M059J (cell line): ENCODE results near the gene TLN1. TPM values are rescaled to one million over a fixed set of nuclear protein-coding genes. Genes with fewer than 3 reads are reported as not detected.
A peak's percentile ranks its signal among the peaks of the same experiment; 100 is the strongest.

Experiments used
- DNase-seq: peaks from one replicate; pipeline ENCODE4 v3.0.0-alpha.2; 2012; ENCODE audit warnings: low read depth
- total RNA-seq: library from RNA; depleted of rRNA; stranded (reverse); fragments of >200 nt; shearing (Covaris generic); gene quantifications from 2 replicates; pipeline ENCODE4 v1.2.3, GENCODE V29; 2014; rRNA removed

Gene TLN1, protein sequence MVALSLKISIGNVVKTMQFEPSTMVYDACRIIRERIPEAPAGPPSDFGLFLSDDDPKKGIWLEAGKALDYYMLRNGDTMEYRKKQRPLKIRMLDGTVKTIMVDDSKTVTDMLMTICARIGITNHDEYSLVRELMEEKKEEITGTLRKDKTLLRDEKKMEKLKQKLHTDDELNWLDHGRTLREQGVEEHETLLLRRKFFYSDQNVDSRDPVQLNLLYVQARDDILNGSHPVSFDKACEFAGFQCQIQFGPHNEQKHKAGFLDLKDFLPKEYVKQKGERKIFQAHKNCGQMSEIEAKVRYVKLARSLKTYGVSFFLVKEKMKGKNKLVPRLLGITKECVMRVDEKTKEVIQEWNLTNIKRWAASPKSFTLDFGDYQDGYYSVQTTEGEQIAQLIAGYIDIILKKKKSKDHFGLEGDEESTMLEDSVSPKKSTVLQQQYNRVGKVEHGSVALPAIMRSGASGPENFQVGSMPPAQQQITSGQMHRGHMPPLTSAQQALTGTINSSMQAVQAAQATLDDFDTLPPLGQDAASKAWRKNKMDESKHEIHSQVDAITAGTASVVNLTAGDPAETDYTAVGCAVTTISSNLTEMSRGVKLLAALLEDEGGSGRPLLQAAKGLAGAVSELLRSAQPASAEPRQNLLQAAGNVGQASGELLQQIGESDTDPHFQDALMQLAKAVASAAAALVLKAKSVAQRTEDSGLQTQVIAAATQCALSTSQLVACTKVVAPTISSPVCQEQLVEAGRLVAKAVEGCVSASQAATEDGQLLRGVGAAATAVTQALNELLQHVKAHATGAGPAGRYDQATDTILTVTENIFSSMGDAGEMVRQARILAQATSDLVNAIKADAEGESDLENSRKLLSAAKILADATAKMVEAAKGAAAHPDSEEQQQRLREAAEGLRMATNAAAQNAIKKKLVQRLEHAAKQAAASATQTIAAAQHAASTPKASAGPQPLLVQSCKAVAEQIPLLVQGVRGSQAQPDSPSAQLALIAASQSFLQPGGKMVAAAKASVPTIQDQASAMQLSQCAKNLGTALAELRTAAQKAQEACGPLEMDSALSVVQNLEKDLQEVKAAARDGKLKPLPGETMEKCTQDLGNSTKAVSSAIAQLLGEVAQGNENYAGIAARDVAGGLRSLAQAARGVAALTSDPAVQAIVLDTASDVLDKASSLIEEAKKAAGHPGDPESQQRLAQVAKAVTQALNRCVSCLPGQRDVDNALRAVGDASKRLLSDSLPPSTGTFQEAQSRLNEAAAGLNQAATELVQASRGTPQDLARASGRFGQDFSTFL (N-terminal part only)
- total RNA-seq: 110 and 215 TPM in 2 replicates

DNA sequence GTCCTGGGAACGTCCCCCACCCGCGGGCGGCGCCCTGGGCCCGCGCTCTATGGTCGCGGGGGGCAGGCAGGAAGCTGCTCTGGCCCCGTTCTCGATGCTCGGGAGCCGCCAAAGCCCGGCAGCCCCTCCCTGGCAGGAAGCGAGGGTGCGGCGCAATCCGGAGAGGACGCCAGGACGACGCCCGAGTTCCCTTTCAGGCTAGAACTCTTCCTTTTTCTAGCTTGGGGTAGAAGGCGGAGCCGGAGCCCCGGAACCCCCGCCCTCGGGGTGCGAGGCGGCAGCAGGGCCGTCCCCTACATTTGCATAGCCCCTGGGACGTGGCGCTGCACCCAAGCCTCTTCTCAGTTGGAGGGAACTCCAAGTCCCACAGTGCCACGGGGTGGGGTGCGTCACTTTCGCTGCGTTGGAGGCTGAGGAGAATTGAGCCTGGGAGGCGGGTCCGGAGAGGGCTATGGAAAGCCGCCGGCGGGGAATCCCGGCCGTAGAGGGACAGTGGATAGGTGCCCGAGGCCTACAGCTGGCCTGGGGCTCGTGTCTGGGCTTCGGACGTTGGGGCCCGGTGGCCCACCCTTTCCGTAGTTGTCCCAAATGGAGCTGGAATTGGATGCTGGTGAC, at the start of gene TLN1, which contains the start of gene CREB3:
TLN1 (minus strand) TSS at position 11 of the 615 bp plus-strand sequence. CDS start 6,501 bp downstream, outside the sequence.
CREB3 (plus strand) TSS at position 482 of the 615 bp plus-strand sequence; CDS start at position 589, 107 bp downstream.
- peak; percentile 99 for DNase-seq

DNA sequence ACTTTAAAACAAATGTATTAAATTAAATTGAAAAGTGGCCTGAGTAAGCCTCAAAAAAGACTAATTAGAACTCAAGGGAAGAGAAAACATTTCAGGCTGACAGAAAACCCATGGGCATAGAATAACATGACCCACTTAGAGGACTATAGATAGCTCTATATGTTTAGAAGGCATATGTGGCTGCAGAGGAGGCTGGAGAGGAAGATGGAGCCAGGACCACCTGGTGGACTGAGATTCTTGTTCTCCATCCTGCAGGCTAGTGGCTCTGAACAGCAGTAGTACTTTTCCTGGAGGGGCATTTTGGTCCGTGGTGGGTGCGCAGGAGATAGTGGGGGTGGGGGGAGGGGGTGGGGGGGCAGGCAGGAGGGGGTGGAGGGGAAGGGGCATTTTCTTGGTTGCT, 49.1 kb upstream of the TLN1 start:
- DNase-seq: no peak

DNA sequence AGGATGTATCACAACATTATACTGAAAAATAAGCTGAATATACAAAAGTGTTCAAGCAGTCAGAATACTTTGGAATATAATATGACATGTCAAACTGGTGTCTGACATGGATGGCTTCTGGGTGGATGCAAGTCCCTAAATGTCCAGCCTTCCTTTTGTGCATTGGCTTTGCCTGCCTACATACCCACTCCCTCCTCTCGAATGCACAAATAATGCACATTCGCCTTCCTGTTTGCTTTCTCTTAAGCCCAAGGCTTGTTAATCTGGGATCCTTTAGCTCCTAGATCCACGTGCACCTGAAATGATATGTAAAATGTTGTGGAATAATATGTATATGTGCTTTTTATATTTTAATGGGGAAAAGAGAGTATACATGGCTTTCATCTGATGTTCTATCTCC, 46.5 kb upstream of the TLN1 start:
- DNase-seq: no peak

DNA sequence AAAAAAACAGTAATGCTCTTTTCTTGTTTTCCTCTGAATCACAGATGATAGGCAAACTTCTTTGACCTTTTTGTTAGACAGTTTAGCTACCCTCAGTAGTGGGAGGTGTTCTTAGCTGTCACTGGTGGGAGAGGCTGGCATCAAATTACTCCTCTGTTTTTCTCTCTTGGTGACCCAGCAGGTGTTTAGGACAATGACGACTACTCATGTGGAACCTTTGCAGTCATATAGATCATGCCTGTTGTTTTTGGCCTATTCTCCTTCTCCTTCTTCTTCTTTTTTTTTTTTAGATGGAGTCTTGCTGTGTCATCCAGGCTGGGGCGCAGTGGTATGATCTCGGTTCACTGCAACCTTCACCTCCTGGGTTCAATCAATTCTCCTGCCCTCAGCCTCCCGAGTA, 44.0 kb upstream of the TLN1 start:
- no peak for DNase-seq

DNA sequence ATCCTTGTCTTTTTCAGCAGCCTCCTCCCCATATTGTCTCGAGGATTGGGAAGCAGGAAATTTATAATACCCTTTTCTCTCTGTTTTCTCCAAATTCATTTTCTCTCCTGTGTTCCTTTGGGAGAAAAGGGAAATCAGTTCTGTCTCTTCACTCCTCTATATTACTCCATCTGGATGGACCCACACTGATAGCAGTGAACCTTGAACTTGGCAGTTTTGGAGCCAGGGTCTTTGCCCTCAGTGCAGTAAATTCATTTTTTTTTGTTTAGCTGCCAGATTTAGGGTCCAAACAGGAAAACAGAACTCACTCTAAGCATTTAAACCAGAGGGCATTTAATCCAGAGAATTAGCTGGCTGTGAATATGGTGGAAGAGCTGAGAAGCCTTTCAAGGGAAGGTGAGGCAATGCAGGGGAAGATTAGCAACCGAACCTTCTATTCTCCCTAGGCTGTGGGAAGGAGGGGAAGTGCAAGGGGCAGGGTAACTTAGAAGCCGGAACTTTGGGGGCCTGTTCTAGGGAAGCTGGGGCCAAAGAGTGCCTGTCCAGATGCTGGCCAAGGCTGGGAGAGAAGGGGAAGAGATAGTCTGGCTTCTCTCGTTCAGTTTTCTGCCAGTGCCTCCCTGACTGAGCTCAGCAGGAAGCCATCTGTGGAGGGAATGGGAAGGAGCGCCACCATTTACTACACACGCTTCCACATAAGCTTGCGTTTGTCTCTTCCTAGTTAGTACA, 43.1 kb upstream of the TLN1 start:
- no peak for DNase-seq

DNA sequence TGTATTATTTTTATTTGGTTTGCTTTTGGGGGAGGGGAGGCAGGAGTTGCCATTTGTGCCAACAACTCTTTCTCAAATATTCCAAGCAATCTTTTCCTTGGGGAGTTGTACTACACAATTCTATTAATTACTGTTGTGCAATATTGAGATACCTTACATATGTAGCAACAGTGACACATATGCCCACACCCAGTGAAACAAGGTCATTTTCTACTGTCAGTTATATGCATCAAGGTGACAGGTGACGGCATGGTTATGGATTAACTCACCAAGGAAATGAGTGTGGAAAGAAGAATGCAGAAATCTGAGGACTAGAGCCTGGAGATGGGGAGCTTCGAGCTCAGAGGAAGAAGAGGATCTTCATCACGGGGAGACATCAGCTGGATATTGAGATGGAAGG, 39.9 kb upstream of the TLN1 start:
- no peak for DNase-seq

DNA sequence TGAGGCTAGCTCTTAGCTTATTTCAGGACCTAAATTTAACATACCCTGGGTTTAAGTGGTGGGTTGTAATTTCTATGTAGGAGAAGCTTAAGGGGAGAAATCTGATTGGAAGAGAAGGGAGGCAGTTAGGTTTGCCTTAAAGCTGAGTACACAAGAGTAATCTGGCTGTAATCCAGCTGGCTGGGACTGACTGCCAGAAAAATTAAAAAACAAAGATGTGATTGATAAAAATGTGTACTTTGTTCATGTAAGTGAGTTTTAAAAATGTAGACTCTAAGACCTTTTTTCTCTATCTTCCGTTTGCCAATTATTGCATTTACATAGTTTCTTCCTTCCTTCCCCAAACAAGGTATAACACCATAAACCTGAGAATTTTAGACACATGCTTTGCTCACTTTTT, 39.5 kb upstream of the TLN1 start:
- DNase-seq: no peak

DNA sequence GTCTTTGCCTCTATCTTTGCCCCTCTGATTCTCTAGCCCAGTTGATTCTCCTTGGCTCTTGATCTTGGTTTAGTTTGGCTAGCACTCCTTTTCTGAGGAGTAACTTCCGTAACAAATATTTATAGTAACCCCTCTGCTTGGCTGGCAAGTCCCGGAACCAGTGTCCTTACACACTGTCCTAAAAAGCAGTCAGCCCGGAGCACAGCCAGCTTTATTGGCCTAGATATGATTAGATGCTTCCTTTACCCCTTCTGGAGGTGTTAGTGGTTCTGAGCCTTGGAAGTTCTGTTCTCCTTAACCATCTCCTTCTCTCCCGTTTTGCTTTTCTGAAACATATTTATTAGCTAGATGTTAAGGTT, 39.1 kb upstream of the TLN1 start:
- DNase-seq: no peak

DNA sequence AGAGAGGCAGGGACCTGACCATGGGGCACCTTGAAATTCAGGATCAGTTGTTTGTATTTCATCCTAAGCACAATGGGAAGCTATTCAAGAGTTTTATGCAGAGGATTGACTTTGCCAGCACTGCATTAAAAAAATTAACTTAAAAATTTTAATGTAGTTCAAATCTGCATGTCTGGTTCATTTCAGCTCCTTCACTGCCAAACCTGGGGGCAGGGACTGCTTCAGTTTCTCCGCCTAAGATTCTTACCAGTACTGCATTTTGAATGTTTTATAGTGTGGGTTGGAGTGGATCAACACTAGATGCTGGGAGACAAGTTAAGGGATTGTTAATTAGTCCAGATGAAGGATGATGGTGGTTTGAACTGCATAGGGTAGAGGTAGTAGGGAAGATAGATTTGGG, 37.8 kb upstream of the TLN1 start:
- DNase-seq: no peak

DNA sequence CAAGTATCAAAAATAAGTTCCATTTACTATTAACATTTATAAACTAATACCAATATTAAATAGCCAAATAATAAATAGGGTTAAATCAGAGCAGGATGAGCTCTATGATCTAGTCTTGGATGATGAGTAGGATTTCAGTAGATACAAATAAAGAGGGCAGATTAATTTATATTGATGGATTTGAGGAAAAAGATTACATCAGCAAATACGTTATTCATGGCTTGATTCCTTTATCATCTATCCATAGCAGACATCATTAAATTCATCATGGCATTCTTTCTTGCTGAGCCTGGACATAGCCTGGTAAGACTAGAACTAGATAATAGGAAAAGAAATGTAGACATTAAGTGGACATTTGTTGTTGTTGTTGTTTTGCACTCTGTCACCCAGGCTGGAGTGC, 35.5 kb upstream of the TLN1 start:
- no peak for DNase-seq

DNA sequence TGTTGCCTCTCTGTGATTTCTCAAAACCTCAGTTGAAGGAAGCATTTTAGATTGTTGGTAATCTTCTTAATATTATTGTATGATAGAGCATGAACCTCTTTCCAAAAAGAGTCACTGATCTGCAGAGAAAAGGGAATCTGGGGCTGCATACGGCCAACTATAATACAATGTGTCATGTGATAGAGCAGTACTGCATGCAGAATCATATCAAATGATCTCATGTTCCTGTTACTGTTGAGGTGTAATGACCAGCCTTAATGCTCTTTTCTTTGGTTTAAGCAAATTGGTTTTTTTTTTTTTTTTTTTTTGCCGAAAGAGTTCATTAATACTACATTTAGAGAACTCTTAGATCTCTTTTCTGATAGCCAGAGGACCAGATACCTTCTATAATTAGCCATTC, 35.0 kb upstream of the TLN1 start:
- DNase-seq: no peak

DNA sequence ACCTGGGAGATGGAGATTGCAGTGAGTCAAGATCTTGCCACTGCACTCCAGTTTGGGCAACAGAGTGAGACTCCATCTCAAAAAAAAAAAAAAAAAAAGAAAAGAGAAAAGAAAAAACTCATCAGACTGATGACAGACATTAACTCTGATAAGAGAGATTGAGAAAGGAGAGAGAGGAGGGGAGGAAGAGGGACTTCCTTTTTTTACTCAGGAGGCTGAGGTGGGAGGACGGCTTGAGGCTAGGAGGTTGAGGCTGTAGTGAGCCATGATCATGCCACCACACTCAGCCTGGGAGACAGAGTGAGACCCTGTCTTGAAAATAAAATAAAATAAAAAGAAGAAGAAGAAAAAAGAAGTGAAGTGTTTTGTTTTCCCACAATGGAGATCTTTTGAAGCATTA, 31.8 kb upstream of the TLN1 start:
- no peak for DNase-seq

DNA sequence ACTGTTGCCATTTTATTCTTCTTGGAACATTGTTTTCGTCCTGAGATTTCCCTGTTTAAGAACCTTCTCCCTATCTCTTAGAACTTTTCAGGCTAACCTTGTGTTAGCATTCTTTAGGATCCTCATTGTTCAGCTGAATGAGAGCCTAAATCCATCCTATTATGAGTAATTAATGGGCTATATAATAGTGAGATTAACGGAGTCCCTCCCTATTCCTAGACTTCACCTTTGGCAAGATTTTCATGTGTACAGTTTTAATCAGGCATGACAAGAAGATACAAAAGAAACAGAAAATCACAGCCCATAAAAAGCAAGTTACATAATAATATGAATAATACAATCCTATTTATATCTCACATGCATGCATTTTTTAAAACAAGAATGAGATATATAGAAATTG, 31.2 kb upstream of the TLN1 start:
- no peak for DNase-seq

DNA sequence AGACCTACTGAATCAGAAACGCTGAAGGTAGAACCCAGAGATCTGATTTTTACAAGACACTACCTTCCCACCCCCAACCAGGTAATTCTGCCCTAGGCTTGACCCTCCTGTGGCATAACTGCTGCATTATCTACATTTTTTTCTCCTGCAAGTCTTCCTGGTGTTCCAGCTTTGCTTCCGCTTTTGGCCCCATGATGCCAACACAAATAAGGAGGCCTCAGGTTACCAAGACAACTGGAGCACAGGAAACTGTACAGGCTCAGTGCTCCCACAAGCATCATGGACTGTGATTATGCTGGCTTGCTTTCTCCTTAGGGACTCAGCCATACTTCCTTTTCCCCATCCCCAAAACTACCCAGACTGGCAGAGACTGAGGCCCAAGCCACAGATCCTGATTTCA, 28.7 kb upstream of the TLN1 start:
- peak; percentile 75 for DNase-seq

DNA sequence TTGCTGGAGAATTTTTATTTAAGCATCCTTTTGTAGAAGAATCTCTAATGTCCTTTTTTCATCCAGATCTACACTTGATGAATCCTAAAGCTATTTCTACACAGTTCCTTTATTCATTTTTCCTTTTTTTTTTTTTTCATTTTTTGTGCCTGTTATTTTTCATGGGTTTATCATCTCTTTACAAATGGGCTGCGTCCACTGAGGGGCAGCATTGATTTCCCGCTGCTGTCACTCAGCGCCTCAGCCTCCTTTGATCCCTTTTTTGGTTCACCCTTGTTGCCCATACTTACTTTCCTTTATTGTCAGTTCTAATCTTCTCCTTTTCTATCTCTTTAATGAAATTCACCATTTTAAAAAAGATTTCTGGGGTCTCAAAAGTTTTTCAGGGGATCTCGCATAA, 27.8 kb upstream of the TLN1 start:
- no peak for DNase-seq

DNA sequence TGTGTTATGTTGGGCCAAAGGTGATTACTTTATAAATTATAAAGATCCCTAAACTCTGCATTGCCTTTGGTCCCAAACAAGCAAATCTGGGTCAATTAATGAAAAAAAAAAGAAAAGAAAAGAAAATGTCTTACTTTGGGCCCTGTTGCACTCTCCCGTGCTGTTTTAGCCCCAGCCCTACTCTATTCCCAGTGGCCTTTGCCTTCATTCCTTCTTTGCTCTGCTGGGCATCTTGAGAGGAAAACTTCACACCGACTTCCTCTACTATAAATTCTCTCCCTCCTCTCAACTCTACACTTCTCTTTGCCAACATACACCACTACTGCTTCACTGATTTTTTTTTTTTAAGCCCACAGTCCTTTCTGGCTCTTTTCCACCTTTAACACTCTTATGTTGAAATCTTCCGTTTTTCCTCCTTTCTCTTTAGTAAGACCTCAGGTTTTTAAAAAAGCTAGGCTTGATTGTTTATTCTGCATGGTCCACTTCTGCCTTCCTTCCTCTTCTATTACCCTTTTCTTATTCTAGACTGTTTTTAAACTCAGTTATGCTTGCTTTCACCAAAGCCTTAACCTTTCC, 26.6 kb upstream of the TLN1 start:
- no peak for DNase-seq

DNA sequence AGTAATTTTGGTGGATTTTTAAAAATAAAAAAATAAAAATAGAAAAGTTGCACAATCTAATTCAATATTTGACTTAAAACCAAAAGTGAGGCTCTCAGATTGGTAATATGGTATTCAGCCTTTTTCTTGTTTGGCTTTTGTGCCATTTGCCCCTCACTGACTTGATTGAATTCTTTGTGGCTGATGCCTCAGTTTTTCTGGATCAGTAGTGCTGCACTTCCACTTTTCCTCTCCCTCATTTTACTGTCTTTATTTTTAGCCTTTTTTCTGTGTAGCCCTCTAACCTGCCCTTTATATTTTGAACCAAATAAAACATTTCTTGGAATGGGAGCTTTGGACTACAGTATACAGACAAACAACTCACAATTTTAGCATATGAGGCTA, 25.9 kb upstream of the TLN1 start:
- no peak for DNase-seq

DNA sequence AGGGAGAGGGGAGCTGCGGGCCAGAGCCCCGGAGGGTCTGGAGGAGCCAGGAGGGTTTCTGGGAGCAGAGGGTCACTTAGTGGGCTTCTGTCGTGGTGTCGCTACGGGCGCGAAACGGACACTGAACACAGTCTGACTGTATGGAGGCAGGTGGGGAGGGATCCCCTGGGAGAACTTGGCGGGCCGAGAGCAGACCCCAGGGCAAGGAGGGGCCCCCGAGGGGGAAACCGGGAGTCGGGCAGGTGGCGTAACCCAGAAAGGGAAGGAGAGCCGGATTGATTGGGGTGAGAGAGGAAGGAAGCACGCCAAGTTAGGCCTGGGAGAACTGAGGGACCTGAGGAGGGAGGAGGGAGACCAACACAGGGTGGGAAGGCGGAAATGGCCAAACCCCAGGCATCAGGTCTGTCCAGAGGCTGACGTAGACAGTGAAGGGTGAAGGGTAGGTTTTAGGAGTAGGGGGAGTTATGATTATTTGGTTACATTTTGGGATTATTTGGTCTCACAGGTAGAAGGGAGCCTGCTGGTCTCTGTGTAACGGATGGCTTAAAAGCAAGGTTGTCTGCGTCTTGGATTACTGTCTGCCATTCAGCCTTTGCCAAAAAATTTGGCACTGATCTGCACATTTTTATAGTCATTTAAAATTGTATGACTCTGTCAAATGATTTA, 25.4 kb upstream of the TLN1 start:
- DNase-seq: peak; percentile 60

DNA sequence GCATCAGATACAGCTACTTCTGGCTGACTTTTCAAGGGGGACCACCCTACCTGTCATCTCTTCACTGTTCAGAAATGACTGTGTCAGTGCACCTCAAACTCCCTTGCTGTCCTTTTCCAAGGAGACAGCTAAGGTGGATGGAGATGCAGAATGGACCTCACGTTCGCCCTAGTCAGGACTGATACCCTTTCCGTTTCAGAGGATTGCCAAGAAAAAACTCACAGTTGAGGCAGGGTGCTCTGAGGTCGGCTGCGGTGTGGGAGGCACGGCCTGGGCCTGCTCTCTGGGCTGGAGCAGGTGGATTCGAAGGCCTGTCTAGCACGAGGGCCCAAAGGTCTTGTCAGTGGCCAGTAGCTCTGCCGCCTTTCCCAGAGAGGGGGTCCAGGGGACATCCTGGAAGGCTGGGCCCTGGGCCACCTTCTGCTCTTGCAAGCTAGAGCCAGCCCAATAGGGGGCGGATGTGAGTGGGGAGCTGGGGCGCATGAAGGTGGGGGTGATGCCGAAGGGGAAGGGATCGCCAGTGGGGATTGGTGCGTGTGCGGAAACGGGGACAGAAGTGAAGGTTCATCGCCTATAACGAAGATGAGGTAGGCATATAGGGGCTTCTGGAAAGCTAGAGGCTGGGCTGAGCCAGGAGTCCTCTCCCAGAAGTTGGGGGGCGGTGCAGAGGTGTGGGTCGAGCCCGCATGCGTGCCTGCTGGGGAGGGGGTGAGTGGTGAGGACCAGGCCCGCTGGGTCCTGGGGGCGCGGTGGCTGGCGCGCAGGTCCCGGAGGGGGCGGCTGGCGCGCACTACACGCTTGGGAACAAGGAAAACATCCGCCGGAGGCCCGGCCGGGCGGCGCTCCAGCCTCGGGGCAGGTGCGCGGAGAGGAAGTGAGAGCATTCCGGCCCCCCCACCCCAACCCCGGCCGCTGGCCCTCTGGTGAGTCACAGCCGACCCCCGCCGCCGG, 24.6 kb upstream of the TLN1 start:
- peak; percentile 67 for DNase-seq
